IMR-90 (cell line): ENCODE data around the gene TPD52L2. TPM values are rescaled to one million over a fixed set of nuclear protein-coding genes. Genes with fewer than 3 reads are reported as not detected.

Experiments
- ATAC-seq: fragments of 200-7000 bp; cut with Tn5 transposase; 2 replicates; pipeline ENCODE4 v1.9.1; 2020; ENCODE audit warnings: low read depth, mild to moderate bottlenecking, moderate library complexity
- BruUV-seq: library from RNA; stranded (reverse); fragments of 400-500 nt; replicated peaks from 2 replicates; lab custom pipeline; 2021; lab: Mats Ljungman, UMichigan
- CTCF ChIA-PET: fragments of 300-600 bp; formaldehyde crosslinking; extraction: SDS; loops from one replicate; lab custom pipeline; 2021; ENCODE audit warnings: antibody characterized with exemption; lab: Yijun Ruan, JAX
- POLR2A ChIA-PET: fragments of 300-600 bp; sonication (Branson Sonifier 250); formaldehyde crosslinking; loops from one replicate; lab custom pipeline; 2022; ENCODE audit warnings: antibody characterized with exemption; ENCODE audit not compliant: unreplicated experiment; lab: Charles Lee
- DNase-seq: peaks from one replicate; pipeline ENCODE4 v3.0.0; 2013
- H2AFZ ChIP-seq: replicated peaks from 2 replicates; pipeline ENCODE3; 2013; ENCODE audit warnings: low read length, mild to moderate bottlenecking; ENCODE audit not compliant: poor library complexity
- H2AK5ac ChIP-seq: 2 replicates; pipeline ENCODE4 v1.6.1; 2013; ENCODE audit warnings: low read depth, low read length, inconsistent platforms
- H2AK9ac ChIP-seq: replicated peaks from 2 replicates; pipeline ENCODE3; 2013; ENCODE audit warnings: mild to moderate bottlenecking, low read depth, low read length, moderate library complexity; ENCODE audit not compliant: poor library complexity
- H2BK120ac ChIP-seq: 2 replicates; pipeline ENCODE4 v1.6.1; 2013; ENCODE audit warnings: low read depth, low read length, inconsistent platforms
- H2BK15ac ChIP-seq: 3 replicates; pipeline ENCODE4 v1.6.1; 2013; ENCODE audit warnings: low read depth, low read length, inconsistent platforms
- H2BK20ac ChIP-seq: 2 replicates; pipeline ENCODE4 v1.6.1; 2013; ENCODE audit warnings: low read depth, mild to moderate bottlenecking, inconsistent platforms, low read length, moderate library complexity
- H2BK5ac ChIP-seq: 2 replicates; pipeline ENCODE4 v1.6.1; 2013; ENCODE audit warnings: mild to moderate bottlenecking, low read depth, low read length, inconsistent platforms; ENCODE audit not compliant: poor library complexity, severe bottlenecking
- H3K14ac ChIP-seq: replicated peaks from 2 replicates; pipeline ENCODE4 v1.6.1; 2013; ENCODE audit warnings: low read depth, low read length, inconsistent platforms
- H3K18ac ChIP-seq: 2 replicates; pipeline ENCODE4 v1.6.1; 2013; ENCODE audit warnings: low read depth, low read length, control low read depth
- H3K23ac ChIP-seq: 2 replicates; pipeline ENCODE4 v1.6.1; 2013; ENCODE audit warnings: low read depth, low read length, inconsistent platforms
- H3K27ac ChIP-seq: 2 replicates; pipeline ENCODE4 v1.5.1; 2013; ENCODE audit warnings: mild to moderate bottlenecking, control low read depth, low read length; ENCODE audit not compliant: insufficient read depth
- H3K27me3 ChIP-seq: 2 replicates; pipeline ENCODE4 v1.6.1; 2013; ENCODE audit warnings: low read length; ENCODE audit not compliant: control insufficient read depth, insufficient read depth
- H3K36me3 ChIP-seq: 2 replicates; pipeline ENCODE4 v1.6.1; 2013; ENCODE audit warnings: low read length, mixed read lengths; ENCODE audit not compliant: control insufficient read depth, insufficient read depth
- H3K4ac ChIP-seq: 2 replicates; pipeline ENCODE4 v1.6.1; 2013; ENCODE audit warnings: low read depth, low read length, inconsistent platforms
- H3K4me1 ChIP-seq: 2 replicates; pipeline ENCODE4 v1.6.1; 2013; ENCODE audit warnings: low read length, mixed read lengths; ENCODE audit not compliant: control insufficient read depth, insufficient read depth
- H3K4me2 ChIP-seq: 2 replicates; pipeline ENCODE4 v1.6.1; 2013; ENCODE audit warnings: low read depth, mild to moderate bottlenecking, control low read depth, low read length, moderate library complexity
- H3K4me3 ChIP-seq: 2 replicates; pipeline ENCODE4 v1.5.1; 2013; ENCODE audit warnings: low read depth, mild to moderate bottlenecking, control low read depth, low read length, moderate library complexity; ENCODE audit not compliant: insufficient read depth
- H3K56ac ChIP-seq: 2 replicates; pipeline ENCODE4 v1.6.1; 2013; ENCODE audit warnings: low read length, inconsistent platforms; ENCODE audit not compliant: insufficient read depth; ENCODE audit errors: extremely low read depth
- H3K79me1 ChIP-seq, 2 experiments: 2 replicates each; pipeline ENCODE4 v1.6.1; 2013; ENCODE audit warnings: low read length in 2 of 2, inconsistent platforms in 1 of 2, low read depth in 1 of 2
- H3K9ac ChIP-seq: 2 replicates; pipeline ENCODE4 v1.6.1; 2013; ENCODE audit warnings: low read depth, low read length, control low read depth
- H3K9me1 ChIP-seq: 2 replicates; pipeline ENCODE4 v1.6.1; 2013; ENCODE audit warnings: low read length, inconsistent platforms; ENCODE audit not compliant: insufficient read depth
- H3K9me3 ChIP-seq: 2 replicates; pipeline ENCODE4 v1.6.1; 2013; ENCODE audit warnings: low read length; ENCODE audit not compliant: control insufficient read depth, insufficient read depth
- H4K20me1 ChIP-seq: 2 replicates; pipeline ENCODE4 v1.6.1; 2013; ENCODE audit warnings: low read length, inconsistent platforms; ENCODE audit not compliant: insufficient read depth
- H4K5ac ChIP-seq: 2 replicates; pipeline ENCODE4 v1.6.1; 2013; ENCODE audit warnings: mild to moderate bottlenecking, low read depth, low read length, control low read depth
- H4K8ac ChIP-seq, 2 experiments: 2 replicates each; pipeline ENCODE4 v1.6.1; 2013; ENCODE audit warnings: low read depth in 2 of 2, low read length in 2 of 2, control low read depth in 1 of 2, inconsistent platforms in 1 of 2
- H4K91ac ChIP-seq: 2 replicates; pipeline ENCODE4 v1.6.1; 2013; ENCODE audit warnings: low read depth, low read length, inconsistent platforms; ENCODE audit not compliant: insufficient read depth
- BHLHE40 ChIP-seq: fragments of 150-350 bp; IDR thresholded peaks from 2 replicates; pipeline ENCODE4 v1.6.1; 2016; ENCODE audit warnings: mild to moderate bottlenecking, low read depth, low read length
- CEBPB ChIP-seq: IDR thresholded peaks from 2 replicates; pipeline ENCODE4 v1.6.1; 2012; ENCODE audit warnings: low read depth, low read length, improper control_type of control experiment
- CHD1 ChIP-seq: IDR thresholded peaks from 2 replicates; pipeline ENCODE4 v1.6.1; 2012; ENCODE audit warnings: low read depth, low read length, improper control_type of control experiment
- FOS ChIP-seq: fragments of 150-350 bp; IDR thresholded peaks from 2 replicates; pipeline ENCODE4 v1.6.1; 2016; ENCODE audit warnings: low read depth, low read length
- MAFK ChIP-seq: IDR thresholded peaks from 2 replicates; pipeline ENCODE4 v1.6.1; 2012; ENCODE audit warnings: low read depth, low read length, improper control_type of control experiment
- MXI1 ChIP-seq: IDR thresholded peaks from 2 replicates; pipeline ENCODE4 v1.6.1; 2012; ENCODE audit warnings: low read depth, mild to moderate bottlenecking, low read length, moderate library complexity, borderline replicate concordance
- RAD21 ChIP-seq: IDR thresholded peaks from 2 replicates; pipeline ENCODE4 v1.6.1; 2012; ENCODE audit warnings: low read length, improper control_type of control experiment
- RFX5 ChIP-seq: IDR thresholded peaks from 2 replicates; pipeline ENCODE4 v1.8.0; 2012; ENCODE audit warnings: low read depth, mild to moderate bottlenecking, low read length, moderate library complexity
- SMC3 ChIP-seq: fragments of 150-350 bp; IDR thresholded peaks from 2 replicates; pipeline ENCODE4 v1.6.1; 2016; ENCODE audit warnings: low read depth, mild to moderate bottlenecking, antibody characterized with exemption, low read length, moderate library complexity
- USF2 ChIP-seq: fragments of 150-350 bp; IDR thresholded peaks from 2 replicates; pipeline ENCODE4 v1.6.1; 2017; ENCODE audit warnings: mild to moderate bottlenecking, antibody characterized with exemption, low read length, low read depth
- WGBS, 2 experiments: methylation state at CpG; one replicate each; pipeline versions ENCODE4 v1.1.5 to v1.1.7; 2013; ENCODE audit warnings: missing lambda C conversion rate in 2 of 2; ENCODE audit not compliant: insufficient read length in 1 of 2; ENCODE audit errors: extremely low coverage in 2 of 2; 5-methylcytosine and 5-hydroxymethylcytosine counted together
- dilution Hi-C: fragments of 300-500 bp; cut with HindIII; formaldehyde crosslinking; loops from one replicate; pipeline ENCODE4 v1.14.3; 2018; ENCODE audit warnings: low sequenced_read_pairs; ENCODE audit not compliant: unreplicated experiment
- in situ Hi-C: fragments of 300-500 bp; cut with MboI; formaldehyde crosslinking; loops from 3 replicates; pipeline ENCODE4 v1.14.3; 2019; ENCODE audit warnings: low sequenced_read_pairs, inconsistent platforms, mixed read lengths
- intact Hi-C: fragments of 100-400 bp; cut with micrococcal nuclease; formaldehyde crosslinking; loops from 2 replicates; pipeline ENCODE4 v1.10.0; 2022
- polyA plus RNA-seq, 3 experiments: library from polyadenylated mRNA; depleted of rRNA; stranded (reverse); fragments of >200 nt; gene quantifications; 2 replicates each; pipeline ENCODE4 v1.2.3, GENCODE V29; 2012; ENCODE audit warnings: low replicate concordance in 1 of 3
- total RNA-seq: library from RNA; depleted of rRNA; stranded (reverse); fragments of >200 nt; gene quantifications from 2 replicates; pipeline ENCODE4 v1.2.3, GENCODE V29; 2012

TPD52L2 gene
- total and polyA plus RNA-seq, 2 of the 4 experiments (the other 2 are of a cell fraction): 113 to 189 TPM

- 82% methylated on average over 11 of the region's 14 CpGs; no CpG with 5 or more reads in 1 of the 2 experiments for WGBS, 2 experiments
- peaks cover 8% of the 10 kb centered on the region; the same call in 1 of the 2 replicates for H3K9me1 ChIP-seq
- no peak overlapping the region for H3K4me2 ChIP-seq
- dilution Hi-C loops: no loop called here
- ATAC-seq (peak; percentile 61), DNase-seq (peak; percentile 92)
- peak overlapping the region; percentile 70 for H2BK5ac ChIP-seq
- no peak overlapping the region for H2AK5ac ChIP-seq
- H3K79me1 ChIP-seq: peaks cover 13 to 74% of the 10 kb centered on the region in 2 experiments; a peak in 3 of 4 replicates
- H3K9ac ChIP-seq: no peak overlapping the region
- H3K14ac ChIP-seq: no peak overlapping the region
- H3K23ac ChIP-seq: no peak overlapping the region
- no peaks in the 10 kb centered on the region for H3K27me3 ChIP-seq
- H3K4me1 ChIP-seq: peaks cover 2% of the 10 kb centered on the region; the same call in 1 of the 2 replicates
- peak overlapping the region; percentile 84 for H2AK9ac ChIP-seq
- intact Hi-C loops: no loop called here
- H4K5ac ChIP-seq: no peak overlapping the region
- H3K27ac ChIP-seq: no peak overlapping the region; the same call in 1 of the 2 replicates
- H3K18ac ChIP-seq: no peak overlapping the region
- ChIA-PET POLR2A (no interaction called here), CTCF (no interaction called here)
- H3K9me3 ChIP-seq: no peaks in the 10 kb centered on the region
- H3K36me3 ChIP-seq: peaks cover 70% of the 10 kb centered on the region
- no peak overlapping the region for H3K56ac ChIP-seq
- H3K4ac ChIP-seq: 0 out of 2 replicates have a peak overlapping the region, but pooled peaks have one; percentile 7
- peaks cover 35% of the 10 kb centered on the region for H4K20me1 ChIP-seq
- H2BK15ac ChIP-seq: no peak overlapping the region
- no peak overlapping the region; the same call in 1 of the 2 replicates for H2BK120ac ChIP-seq
- peak overlapping the region; percentile 40 for H2AFZ ChIP-seq
- 0 out of 2 replicates have a peak overlapping the region, but pooled peaks have one; percentile 3 for H2BK20ac ChIP-seq
- in situ Hi-C loops: no loop called here
- no TSS peak for BruUV-seq
- no peak overlapping the region; a peak in 1 of 4 replicates for H4K8ac ChIP-seq
- TF ChIP-seq CEBPB (peak; percentile 92), MAFK (peak; percentile 86), BHLHE40 (peak; percentile 42; the same call in 1 of the 2 replicates), RFX5 (no peak), SMC3 (no peak), RAD21 (no peak), CHD1 (no peak), USF2 (no peak), FOS (peak; percentile 36; the same call in 1 of the 2 replicates), MXI1 (peak; percentile 84)
- no peak overlapping the region for H3K4me3 ChIP-seq
- no peak overlapping the region for H4K91ac ChIP-seq
Observed at GRCh38 chr20:63873477-63873971, 8.5 kb downstream of the TPD52L2 start.
